HG03432 (cell line): ENCODE measurements around the gene PTPRF.

Experiments
- ATAC-seq: cut with Tn5 transposase; IDR thresholded peaks from one replicate; pipeline ENCODE4 v1.9.1; 2021; ENCODE audit warnings: mild to moderate bottlenecking, moderate library complexity; ENCODE audit not compliant: unreplicated experiment

PTPRF gene

DNA sequence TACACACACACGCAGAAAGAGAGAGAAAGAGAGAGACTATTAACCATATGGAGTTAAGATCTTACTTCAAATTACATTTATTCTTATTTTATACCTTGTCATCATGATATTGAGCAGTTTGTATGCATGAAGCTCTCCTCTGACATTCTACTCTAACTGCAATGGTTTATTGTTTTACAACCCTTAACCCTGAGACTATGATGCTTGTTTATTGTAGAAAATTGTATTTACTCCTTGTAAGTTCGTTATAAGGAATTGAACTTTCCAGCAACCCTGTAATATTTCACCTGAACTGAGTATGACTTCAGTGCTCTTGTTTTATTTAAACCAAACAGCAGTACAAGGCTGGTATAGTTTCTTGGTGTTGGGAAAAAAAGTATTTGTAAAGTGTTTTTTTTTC is 18.6 kb upstream of the PTPRF start:
- ATAC-seq = no peak

DNA sequence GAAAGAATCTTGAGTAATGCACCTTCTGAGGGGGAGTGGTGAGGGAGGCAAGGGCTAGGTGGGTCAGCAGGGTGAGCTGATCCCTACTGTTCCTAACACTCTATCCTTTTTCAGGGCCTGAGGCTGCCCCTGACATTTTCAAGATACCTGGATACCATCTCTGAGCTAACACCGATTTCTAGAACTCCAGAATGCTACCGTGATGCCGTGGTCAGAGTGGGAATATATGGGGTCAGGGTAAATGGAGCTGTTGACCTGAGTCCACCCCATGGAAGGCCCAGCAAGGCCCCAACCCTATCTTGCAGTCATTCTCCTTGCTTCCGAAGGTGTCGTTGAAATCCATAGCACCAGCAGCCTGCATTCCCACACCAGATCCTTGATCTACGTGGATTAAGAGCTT is 18.0 kb upstream of the PTPRF start:
- ATAC-seq = no peak

DNA sequence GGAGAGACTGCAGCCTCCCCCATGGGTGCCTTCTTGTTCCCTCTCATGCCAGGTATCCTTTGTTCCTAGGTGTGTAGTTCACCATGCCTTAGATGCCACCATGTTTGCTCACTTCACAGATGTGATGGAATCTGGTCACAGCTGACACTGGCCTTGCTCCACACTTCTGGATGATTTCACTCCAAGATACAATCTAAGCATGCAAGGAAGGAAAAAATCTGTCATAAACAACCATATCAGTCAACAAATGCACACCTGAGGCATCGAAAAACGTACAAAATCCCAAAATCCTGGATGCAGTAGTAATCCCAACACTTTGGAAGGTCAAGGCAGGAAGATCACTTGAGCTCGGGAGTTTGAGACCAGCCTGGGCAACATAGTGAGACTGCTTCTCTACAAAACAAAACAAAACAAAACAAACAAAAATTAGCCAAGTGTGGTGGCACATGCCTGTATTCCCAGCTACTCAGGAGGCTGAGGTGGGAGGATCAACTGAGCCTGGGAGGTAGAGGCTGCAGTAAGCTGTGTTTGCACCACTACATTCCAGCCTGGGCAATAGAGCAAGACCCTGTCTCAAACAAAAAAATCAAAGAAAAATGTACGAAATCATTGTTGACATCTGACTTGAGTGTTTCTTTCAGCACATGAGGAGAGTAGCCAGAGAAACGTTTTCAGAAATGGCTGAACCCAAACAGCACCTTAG is 17.1 kb upstream of the PTPRF start:
- ATAC-seq = no peak

DNA sequence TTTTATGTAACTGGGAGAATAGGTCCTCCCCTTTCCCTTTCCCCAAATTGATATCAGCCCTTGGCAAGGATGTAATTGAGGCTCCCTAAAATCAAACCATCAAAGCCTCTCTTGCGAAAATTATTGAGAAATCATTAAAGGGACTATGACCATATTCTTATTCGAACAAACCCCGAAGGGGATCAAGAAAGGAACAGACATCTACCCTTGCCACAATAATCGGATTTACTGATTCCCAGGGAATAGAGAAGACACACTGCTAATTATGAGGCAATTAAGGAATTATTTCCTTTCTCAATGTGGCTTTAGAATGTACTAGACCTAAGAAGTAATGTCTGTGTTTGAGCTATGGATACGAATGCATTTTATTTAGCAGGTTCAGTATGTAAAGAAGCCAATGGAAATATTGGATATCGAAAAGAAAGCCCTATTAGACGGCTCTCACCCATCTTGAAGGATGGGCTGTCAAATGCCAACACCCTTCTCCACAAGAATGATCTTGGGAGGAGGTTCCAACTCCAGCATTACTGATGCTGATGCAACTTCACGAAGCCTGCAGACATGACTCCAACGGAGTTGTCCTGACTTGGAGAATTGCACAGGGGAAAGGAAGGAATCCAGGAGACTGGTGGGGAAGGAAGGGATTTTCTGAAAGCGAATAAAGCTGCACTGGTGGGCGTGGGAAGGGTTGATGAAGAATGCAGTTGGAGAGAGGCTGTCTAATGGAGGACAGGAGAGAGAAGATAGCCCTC is 11.6 kb upstream of the PTPRF start:
- ATAC-seq = no peak

DNA sequence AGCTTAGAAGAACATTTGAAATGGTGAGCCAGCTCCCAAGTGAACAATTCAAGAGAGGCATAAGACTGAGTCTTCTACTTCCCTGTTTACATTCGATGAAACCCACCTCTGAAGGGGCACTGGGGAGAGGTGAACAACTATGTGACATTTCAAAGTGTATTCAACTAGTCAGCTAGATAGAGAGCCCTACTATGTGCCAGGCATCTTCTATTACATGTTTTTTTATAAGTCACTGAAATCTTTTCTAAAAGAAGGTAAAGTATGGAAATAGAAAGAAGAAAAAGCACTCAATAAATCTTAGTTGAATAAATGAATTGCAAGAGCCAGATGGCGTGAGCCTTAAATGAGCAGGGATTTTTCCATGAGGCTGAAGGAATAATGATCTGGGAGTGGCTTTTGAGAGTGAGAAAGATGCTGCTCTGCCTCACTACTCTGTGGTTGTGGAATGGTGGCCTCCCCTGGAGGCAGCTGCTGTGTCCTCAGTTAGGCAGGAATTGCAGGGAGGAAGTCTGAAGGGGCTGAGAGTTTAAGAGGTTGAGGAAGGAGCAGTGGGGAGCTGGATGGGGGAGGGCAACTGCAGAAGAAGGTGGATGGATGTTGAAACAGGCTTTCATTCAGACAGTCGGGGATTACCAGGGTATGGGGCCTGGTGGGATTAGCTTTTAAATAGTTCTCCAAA is 10.4 kb upstream of the PTPRF start:
- no peak for ATAC-seq

DNA sequence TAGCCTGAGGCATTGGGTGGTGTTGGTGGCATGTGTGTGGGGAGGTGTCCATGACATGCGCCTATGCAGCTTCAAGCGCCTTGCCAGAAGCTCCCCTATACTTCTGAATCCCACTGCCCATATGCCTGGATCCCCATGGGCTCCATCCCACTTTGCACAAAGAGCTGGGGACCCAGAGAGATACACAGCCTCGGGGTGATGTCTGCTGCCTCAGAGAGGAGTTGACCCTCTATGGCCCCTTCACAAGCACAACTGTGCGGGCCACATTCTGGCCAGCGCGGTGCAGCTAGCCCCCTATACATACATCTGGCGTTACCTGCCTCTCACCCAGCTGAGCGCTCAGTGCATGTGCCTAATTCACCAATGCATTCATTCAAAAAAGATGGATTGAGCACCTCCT is 9.6 kb upstream of the PTPRF start:
- no peak for ATAC-seq

DNA sequence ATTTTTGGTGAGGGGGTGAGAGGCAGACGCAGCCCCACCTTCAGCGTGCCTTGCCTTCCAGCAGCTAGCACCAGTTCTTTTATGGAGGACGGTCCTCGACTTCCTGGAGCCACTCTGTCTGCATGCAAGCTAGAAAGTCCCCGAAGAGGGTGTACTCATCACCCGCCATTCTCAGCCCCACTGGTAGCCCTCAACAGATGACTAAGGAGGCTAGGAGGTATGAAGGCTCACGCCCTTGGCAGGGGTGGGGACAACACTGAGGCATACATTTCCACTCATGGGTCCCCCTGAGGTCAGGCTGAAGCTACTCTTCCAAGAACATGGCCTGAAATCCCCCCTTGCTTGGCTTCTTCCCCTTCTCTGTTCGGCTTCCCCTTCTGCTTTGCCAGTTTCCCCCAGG is 8.9 kb upstream of the PTPRF start:
- ATAC-seq = no peak

DNA sequence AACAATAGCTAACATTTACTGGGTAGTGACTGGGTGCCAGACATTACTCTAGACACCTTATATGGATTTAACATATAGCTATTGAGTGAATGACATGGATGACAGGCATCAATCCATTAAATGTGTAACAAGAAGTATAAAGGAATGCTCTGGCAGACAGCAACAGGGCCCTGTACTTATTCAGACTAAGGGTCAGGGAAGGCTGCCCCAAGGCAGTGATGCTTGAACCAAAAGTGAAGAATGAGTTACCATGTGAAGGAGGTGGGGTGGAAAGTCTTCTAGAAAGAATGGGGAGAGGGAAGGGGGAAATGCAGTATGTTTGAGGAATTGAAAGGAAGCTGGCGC is 8.3 kb upstream of the PTPRF start:
- no peak for ATAC-seq

DNA sequence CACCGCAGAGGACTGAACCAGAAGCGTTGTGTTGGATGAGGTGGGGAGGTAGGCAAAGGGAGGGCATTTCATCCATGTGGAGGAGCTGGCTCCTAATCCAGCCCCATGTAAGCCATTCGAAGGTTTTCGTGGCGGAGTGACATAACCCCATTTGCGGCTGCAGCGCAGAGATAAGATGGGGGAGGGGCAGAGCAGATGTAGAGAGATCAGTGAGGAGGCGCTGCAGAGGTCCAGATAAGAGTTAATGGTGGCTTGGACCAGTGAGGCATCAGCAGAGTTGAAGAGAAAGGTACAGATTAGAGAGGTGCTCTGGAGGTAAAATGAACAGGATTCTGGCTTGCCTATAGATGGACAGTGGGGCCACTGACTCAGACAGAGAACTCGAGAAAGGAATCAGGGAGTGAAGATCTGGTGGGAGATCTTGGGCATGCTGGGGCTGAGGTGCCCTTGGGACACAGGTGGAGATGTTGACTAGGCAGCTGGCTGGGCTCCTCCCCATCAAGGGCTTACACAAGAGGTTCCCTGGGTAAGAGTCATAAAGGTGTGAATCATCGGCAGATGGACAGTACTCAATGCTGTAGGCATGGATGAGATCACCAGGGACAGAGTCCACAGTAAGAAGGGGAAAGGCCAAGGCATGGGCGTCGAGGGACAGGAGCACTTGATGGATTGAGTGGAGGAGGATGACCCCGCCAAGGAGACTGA is 7.8 kb upstream of the PTPRF start:
- no peak for ATAC-seq

DNA sequence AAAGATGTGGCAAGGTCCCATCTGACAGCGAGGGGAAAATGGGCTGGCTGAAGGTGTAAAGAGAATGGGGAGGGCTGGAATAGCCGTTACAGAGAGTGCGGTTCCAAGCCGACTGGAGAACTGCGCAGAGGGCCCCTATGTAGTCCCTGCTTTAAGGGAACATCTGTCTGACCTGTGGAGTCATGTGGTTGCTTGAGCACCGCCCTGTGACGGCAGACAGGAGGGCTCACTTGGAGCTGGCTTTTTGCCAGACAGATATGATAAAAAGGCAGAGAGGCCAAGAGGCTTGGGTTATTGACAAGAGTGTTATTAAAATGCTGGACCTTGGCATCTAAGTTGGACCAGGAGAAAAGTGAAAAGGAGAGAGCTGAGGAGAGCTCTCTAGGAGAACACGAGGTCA is 5.9 kb upstream of the PTPRF start:
- no peak for ATAC-seq

DNA sequence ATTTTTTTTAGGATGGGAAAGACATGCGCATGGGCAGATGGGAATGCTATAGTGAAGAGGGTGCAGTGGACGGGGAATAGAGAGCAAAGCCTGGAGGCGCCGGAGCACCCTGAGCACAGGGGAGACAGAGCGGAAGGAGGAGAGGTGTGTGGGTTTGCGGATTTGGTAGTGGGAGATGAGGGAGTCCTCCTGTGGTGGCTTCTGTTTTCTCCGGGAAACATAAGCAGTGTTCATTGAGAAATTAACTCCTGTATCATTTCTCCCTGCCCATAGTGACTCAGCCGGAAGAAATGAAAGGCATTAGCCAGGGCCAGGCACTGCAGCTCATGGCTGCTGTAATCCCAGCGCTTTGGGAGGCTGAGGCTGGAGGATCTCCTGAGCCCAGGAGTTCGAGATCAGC is 4.7 kb upstream of the PTPRF start:
- no peak for ATAC-seq

DNA sequence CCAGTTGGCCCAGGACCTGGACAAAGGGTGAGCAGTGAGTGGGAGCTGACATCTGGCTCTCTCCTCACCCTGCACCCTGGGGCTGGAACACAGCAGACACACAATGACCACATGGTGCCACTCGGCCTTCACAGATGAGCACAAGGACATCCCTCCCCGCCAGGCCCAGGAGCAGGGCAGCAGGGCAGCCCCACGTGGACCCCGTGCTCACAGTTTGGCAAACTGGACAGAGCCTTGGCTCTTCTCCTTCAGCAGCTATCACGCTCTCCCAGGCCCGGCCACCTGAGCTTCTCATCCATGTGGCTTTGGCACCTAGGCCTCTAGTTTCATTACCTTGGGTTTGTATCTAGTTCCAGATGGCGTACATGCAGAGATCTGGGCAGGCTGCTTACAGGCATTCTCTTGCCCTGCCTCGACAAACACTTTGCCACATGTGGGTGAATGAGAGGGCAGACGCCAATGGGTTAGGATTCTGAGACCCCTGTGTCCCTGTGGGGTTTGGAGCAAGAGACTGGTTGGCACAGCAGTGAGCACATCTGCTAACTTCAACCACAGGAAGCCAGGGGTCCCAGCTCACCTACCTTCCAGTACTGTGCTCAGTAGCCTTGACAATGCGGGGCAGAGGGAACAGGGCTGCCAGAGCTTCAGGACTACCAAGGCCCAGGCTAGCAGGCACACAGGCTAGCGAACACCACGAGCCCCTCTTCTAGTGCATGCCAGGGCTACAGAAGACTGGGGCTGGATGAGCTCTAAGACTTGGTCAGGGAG is 3.4 kb upstream of the PTPRF start:
- no peak for ATAC-seq

DNA sequence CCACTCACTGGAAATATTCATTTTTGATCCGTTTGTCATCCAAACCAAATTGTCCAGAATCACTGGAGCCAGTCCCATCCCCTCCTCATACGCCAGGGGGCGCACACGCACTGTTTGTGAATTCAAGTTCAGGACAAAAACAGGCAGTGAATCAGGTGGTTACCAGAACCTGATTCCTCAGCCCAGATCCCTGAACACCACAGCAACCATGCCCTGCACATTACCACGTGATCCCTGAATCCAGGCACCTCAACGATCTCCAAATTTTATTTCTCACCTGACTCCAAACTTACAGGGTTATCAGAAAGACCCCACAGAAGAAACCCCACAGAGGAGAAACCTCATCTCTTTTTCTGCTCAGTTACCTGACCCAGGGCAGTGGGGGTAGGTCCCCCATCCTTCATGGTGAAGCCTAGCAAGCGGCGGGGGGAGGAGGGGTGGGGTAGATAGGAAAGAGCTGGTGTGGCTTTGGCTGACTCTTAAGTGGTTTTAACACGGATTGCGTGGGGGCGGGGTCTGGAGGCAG is 1.4 kb upstream of the PTPRF start:
- no peak for ATAC-seq

DNA sequence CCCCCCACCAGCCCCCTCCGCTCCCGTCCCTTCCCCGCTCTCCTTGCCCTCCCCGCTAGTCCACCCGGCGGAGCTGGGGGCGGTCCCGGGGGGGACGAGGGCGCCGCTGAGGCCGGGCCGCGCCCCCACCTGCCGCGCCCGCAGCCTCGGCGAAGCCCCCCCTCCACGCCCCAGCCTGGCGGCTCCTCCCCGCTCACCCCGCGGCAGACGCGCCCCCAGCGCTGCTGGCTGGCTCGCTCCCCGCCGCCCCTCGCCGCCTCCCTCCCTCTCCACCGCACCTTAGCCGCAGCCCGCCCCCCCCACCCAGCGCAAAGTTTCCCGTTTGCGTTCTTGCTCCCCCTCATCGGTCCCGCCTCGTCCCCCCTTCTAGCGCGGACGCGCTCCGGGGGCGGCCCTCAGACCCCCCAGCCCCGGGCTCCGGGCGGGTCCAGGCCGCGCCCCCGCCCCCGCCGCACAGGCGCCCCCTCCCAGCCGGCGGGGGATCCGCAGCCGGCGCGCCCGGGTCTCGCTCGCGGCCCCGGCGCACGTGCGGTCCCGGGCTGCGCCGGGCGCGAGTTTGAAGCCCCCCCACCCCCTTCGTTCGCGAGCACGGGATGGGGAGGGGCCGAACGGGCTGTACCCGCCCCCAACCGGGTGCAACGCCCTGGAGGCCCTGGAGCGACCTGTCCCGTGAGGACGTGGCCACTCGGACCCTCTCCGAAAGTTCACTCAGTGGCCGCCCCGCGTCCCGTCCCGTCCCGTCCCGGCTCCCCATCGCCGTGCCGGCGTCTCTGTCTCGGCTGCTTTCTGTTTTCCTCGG is 623 bp downstream of the PTPRF start:
- ATAC-seq = no peak

DNA sequence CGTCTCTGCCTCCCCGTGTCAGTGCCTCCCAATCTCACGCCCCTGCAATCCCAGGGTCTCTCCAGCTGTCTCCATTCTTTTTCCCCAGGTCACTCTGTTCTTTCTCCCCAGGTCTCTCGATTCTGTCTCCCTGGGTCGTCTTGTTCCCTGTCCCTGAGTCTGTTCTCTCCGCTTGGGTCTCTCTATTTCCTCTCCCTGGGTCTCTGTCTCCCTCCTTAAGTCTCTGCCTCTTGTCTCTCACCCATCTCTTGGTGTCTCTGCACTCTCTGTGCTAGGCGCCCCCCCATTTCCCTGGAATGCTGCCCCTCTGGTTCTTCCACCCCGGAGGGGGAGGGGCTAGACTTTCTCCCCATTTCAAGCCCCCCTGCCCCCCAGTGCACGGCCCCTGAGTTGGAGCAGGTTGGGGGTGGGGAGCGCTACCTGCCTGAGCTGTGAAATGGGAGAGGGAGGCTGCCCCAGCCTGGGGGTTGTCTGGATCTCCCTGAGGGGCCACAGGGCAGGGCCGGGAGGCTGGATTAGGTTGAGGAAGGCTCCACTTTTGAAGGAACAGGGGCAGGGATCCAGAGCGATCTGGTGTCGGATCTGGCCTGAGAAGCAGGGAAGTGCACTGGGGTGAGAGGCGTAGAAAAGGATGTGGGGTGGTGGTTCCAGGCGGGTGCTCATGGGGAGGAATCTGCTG is 1.4 kb downstream of the PTPRF start:
- ATAC-seq = no peak

DNA sequence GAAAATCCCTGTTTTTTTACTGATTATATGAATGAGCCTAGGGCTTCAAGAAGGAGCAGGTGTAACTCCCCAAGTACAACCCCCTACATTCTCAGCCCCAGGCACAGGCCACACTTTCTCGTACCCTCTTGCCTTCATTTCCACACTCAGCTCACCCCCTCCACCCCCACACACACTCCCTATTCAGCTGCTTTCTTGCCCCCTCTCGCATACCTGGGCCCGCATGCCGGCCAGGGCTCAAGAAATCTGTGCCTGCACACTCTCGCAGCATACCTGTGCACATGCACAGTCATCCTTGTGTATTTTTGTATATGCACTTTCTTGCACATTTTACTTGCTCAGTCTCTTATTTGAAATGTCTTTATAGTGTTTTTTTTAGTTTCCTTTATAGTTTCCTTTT is 2.0 kb downstream of the PTPRF start:
- ATAC-seq = no peak

DNA sequence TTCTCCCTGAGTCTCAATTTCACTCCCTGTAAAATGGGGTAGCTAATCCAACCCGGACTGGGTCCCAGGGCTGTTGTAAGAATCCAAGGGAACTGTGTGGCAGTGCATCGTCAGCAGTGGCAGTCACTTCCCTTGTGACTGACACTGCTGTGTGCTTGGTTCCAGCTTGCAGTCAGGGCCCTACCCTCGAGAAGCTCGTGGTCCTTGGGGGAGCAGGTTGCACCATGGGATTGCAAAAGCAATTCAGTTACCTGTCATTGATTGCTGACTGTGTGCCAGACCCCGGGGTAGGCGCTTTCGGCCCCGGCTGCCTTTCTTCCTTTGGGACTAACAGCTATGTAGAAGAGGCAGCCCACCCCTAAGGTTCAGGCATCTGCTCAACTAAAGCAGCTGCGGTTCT is 2.9 kb downstream of the PTPRF start:
- ATAC-seq = no peak

DNA sequence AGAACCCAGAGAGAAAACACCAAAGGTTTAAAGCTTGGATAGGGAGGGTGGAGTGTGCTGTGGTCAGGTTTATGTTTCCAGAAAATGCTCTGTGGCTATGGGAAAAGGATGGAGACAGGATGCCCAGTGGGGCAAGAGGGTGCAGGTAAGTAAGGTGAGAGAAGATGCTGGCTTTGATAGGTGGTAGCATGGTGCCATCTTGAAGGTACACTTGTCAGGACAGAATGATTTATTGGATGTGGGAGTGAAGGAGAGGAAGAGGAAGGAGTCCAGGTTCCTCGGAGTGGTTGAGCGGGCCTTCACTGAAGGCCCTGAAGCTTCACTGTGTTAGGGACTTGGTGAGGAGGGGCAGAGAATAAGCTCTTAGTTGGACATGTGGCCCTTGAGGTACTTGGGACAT is 3.6 kb downstream of the PTPRF start:
- no peak for ATAC-seq

DNA sequence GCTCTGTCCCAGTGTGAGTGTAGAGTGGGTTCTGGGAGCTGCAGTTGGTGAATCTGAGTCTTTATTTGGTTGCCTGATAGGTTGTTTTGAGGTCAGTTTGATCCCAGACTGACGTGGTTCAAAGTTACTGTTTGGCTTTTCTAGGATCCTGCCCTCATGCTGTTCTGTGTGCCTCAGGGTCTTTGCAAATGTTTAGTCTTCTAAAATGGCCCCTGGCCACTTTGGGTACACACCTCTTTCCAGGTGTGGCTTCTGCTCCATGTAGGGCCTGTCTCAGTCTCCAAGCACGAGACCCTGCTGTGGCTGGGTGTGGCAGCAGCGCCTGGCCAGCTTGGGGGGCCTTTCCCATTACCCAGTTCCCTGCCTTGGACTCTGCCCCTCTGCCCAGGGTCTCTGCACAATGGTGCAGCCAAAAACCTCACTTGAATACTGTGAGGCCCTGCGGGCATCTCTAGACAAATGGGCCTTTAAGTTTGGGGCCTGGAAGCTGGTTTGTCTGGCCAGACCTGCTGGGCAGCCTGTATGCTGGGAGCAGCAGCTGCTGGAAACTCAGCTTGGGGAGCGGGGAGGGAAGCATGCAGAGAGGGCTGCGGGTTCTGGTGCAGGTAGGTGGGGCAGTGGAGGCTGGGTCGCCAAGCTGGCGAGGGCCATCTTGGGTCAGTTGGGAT is 5.6 kb downstream of the PTPRF start:
- ATAC-seq = no peak
